Fibroblast of lung (primary cell): Measurements from ENCODE around the gene FCRL5.

ENCODE experiments used
- EZH2 ChIP-seq: IDR thresholded peaks from 2 replicates; pipeline ENCODE4 v1.5.1; 2012; ENCODE audit warnings: low read length, control low read depth, mild to moderate bottlenecking; ENCODE audit errors: missing control alignments
- TF ChIP-seq, protein P1 (sequence below), 2 donors: IDR thresholded peaks in 1 of 2; conservative IDR thresholded peaks in 1 of 2; 1 replicate in 1 of 2; 2 replicates in 1 of 2; pipeline ENCODE4 v1.5.1; 2011 to 2012; ENCODE audit warnings: low read length in 2 of 2, control low read depth in 1 of 2, inconsistent platforms in 1 of 2, low read depth in 1 of 2, mild to moderate bottlenecking in 1 of 2

- TF ChIP-seq EZH2 = no peak
- TF ChIP-seq, protein P1, sequence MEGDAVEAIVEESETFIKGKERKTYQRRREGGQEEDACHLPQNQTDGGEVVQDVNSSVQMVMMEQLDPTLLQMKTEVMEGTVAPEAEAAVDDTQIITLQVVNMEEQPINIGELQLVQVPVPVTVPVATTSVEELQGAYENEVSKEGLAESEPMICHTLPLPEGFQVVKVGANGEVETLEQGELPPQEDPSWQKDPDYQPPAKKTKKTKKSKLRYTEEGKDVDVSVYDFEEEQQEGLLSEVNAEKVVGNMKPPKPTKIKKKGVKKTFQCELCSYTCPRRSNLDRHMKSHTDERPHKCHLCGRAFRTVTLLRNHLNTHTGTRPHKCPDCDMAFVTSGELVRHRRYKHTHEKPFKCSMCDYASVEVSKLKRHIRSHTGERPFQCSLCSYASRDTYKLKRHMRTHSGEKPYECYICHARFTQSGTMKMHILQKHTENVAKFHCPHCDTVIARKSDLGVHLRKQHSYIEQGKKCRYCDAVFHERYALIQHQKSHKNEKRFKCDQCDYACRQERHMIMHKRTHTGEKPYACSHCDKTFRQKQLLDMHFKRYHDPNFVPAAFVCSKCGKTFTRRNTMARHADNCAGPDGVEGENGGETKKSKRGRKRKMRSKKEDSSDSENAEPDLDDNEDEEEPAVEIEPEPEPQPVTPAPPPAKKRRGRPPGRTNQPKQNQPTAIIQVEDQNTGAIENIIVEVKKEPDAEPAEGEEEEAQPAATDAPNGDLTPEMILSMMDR (conservative IDR thresholded peaks at IDR 0.05 in 1 of 2, IDR thresholded peaks at IDR 0.05 in 1 of 2; ENCODE audit: low read depth in 1 of 2, low read length in 2 of 2) = no peak
Measured at GRCh38 chr1:157532569-157532968, 19.7 kb downstream of the FCRL5 start.
